PFSK-1 (cell line): Measurements from ENCODE around the gene ARHGAP20.

Experiments used
- POLR2AphosphoS5 ChIP-seq: IDR thresholded peaks from 2 replicates; pipeline ENCODE4 v1.6.1; 2012; ENCODE audit warnings: low read depth, mild to moderate bottlenecking, control low read depth, low read length, moderate library complexity
- TF ChIP-seq, protein P1 (sequence below), 2 experiments: IDR thresholded peaks; 2 replicates each; pipeline versions ENCODE4 v1.6.1 to v1.8.0; 2011 to 2012; ENCODE audit warnings: low read depth in 2 of 2, low read length in 2 of 2, control low read depth in 1 of 2, inconsistent platforms in 1 of 2, mild to moderate bottlenecking in 1 of 2, moderate library complexity in 1 of 2; ENCODE audit not compliant: insufficient read depth in 1 of 2

DNA sequence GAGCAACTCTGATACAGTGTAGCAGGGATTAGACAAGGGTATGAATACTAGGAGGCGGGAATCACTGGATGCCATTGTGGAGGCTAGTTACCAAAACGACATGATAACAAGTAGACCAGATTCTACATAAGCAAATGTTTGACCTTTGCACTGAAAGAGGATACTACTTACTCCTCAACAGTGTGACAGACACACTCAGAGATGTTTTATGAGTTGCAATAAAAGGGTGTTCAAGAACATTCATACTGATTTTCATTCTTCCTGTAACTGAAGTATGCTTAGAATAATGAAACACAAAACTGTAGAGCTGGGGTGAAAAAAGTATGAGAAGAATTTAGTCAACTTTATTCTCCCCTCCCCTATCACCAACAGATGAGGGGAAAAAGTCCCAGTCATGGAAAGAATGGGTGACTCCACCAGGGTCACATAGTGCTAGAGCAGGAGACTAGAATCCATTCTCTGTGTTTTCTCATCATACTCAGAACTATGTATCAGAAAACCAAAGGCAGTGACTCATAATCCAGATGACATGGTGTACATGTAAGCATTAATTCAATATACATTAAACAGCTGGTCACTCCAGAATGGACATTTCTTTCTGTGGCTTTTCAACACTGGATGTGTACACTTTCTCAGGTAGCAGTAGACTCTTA lies 32.8 kb downstream of the ARHGAP20 start:
- TF ChIP-seq, protein P1, sequence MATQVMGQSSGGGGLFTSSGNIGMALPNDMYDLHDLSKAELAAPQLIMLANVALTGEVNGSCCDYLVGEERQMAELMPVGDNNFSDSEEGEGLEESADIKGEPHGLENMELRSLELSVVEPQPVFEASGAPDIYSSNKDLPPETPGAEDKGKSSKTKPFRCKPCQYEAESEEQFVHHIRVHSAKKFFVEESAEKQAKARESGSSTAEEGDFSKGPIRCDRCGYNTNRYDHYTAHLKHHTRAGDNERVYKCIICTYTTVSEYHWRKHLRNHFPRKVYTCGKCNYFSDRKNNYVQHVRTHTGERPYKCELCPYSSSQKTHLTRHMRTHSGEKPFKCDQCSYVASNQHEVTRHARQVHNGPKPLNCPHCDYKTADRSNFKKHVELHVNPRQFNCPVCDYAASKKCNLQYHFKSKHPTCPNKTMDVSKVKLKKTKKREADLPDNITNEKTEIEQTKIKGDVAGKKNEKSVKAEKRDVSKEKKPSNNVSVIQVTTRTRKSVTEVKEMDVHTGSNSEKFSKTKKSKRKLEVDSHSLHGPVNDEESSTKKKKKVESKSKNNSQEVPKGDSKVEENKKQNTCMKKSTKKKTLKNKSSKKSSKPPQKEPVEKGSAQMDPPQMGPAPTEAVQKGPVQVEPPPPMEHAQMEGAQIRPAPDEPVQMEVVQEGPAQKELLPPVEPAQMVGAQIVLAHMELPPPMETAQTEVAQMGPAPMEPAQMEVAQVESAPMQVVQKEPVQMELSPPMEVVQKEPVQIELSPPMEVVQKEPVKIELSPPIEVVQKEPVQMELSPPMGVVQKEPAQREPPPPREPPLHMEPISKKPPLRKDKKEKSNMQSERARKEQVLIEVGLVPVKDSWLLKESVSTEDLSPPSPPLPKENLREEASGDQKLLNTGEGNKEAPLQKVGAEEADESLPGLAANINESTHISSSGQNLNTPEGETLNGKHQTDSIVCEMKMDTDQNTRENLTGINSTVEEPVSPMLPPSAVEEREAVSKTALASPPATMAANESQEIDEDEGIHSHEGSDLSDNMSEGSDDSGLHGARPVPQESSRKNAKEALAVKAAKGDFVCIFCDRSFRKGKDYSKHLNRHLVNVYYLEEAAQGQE (IDR thresholded peaks at IDR 0.05; ENCODE audit: insufficient read depth in 1 of 2, low read depth in 2 of 2, low read length in 2 of 2), result no peak
- no peak for TF ChIP-seq POLR2AphosphoS5
